Measurements from ENCODE around the gene CHD2.

Gene CHD2

DNA sequence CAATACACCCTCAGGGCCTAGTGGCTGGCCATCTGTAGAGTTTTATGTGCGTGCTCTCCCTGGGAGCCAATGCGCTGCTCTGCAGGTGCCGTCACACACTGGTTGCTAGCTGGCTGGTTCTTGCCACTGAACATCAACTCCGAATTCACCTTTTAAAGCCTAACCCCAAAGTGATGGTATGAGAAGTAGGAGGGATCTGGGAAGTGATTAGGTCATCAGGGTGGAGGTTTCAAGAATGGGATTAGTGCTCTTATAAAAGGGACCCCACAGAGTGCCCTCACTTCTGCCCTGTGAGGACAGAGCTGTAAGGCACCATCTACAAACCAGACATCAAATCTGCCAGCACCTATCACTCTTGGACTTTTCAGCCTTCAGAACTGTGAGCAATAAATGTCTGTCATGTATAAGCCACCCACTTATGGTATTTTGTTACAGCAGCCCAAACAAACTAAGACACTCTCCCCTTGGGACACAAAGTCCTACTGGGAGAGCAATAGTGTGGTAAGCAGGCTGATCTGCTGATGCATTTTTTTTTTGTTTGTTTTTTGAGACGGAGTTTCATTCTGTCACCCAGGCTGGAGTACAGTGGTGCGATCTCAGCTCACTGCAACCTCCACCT lies 168.6 kb downstream of the CHD2 start:
- no peak for DNase-seq (ENCODE audit: low read depth)

DNA sequence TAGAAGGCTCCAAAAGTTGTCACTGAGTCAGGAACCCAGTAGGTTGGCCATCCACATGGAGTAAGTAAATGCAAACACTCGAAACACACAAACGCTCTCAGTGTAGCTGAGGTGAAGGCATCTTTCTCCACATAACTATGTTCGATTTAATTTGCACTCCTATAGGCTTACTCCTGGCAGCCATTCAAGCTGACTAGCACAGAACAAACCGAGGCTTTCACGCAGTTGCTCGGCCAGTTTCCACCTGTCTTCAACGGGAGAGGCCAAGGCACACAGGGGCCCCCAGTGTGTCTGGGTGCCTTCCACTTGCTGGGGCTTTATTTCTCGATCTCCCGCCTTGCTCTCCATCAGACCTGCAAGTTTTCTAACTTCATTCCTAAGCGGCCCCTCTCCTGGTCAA lies 170.0 kb downstream of the CHD2 start:
- DNase-seq (ENCODE audit: low read depth) = no peak

DNA sequence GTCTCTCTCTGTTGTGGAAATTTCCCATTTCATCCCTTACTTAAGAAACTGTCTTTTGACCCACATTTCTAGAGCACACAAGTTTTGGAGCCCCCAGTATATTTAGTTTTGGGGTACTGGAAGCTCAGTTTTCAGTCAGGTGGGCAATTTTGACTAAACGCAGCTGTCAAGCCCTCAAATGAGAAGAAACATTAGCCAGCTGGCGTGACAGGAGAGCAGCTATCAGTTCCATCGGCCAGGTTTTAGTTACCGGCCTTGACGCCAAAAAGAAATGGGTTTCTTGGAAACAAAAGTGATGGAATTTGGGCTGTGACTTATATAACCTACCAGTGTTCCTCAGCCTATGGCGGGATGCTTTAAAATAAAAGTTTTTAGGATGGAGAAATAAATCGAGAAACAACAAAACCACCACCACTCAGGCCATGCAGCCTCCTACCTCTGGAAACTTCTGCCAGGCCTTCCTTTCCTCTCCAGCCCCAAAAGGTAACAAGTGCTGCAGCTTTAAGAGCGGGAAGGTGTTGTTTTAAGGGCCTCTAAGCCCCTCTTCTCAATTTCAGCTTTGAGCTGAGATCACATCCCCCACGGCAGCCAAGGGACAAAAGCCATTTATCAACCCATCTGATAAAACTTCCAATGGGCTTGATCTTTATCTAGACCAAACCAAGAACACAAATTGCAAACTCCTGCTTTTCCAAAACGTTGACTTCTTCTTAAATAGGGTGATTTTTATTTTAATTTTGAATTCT lies 170.6 kb downstream of the CHD2 start:
- no peak for DNase-seq (ENCODE audit: low read depth)

DNA sequence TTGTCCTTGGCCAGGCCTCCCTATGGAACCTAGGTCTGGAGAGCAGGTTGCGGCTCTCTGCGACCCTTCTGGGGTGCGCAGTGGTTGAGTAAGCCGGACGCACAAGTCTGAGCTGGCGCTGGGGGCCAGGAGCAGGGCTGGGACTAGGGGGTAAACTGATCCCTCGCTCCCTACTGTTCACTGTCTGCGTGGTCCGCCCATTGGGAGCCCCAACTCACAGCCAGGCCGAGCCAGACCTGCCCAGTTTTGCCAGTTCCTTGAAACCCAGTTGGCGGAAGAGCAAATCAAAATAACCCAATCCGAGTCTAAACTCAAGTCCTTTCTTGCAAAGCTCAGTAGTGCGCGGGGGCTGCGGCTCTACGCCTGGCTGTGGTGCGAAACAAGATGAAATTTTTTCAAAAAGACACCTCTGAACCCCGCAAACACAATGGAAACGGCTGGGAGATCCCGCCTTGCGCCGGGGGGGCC lies 171.4 kb downstream of the CHD2 start:
- DNase-seq (ENCODE audit: low read depth) = no peak

DNA sequence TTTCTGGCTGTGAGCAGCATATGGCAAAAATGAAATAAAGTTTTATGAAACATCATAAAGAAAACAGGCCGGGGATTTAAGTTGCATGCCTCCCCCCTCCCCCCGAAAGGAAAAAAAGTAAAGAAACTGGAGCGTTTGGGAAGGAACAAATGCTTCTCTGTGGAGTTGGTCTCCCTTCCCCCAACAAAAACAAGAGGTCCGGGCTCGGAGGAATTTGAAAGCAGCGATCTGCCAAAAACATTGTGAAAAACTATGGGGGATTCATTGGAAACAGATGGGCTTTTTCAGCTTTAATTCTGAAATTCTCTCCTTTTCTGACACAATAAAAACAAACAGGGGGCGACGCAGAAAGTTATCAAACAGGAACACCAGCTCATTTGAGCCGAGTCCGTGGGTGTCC lies 171.9 kb downstream of the CHD2 start:
- no peak for DNase-seq (ENCODE audit: low read depth)

DNA sequence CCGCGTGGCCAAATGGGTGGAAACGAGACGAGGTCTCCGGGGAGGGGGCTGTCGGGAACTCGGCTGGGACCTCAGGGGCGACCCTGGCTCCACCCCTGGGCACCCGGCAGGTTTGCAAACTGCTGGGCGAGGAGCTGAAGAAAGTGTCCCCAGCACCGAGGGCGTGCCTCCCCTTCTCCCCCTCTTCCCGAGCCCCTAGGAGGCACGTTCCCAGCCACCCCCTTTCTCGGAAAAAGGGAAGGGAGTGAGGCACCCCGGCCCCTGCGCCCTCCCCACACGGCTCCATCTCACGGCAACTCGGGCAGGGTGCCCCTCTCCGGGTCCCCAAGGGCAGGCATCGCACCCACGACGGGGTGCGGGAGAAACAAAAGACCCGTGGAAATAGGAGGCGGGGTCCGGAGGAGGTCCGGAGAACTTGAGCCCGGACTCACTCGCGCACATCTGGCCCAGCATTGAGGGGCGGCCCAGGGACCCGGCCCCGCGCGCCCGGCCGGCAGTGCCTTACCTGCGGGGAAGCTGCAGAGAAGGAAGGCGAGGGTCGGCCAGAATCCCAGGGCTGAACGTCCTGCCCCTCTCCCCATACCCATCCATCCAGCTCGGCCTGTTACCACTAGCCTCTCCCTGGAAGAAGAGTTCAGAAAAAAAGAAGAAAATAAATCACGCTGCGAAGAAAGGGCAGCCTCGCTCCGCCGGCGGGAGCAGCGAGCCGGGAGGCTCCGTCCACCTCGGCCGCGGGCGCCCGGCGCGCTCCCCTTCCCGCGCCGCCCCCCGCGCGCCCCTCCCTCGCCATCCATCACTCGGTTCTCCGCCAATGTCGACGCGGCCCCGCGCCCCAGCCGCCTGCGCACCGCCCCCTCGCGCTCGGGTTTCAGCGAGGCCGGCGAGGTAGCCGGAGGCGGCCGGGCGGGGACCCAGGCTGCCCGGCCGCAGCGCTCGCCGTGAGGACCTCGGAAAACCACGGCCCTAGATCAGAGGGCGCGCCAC lies 172.6 kb downstream of the CHD2 start:
- no peak for DNase-seq (ENCODE audit: low read depth)

DNA sequence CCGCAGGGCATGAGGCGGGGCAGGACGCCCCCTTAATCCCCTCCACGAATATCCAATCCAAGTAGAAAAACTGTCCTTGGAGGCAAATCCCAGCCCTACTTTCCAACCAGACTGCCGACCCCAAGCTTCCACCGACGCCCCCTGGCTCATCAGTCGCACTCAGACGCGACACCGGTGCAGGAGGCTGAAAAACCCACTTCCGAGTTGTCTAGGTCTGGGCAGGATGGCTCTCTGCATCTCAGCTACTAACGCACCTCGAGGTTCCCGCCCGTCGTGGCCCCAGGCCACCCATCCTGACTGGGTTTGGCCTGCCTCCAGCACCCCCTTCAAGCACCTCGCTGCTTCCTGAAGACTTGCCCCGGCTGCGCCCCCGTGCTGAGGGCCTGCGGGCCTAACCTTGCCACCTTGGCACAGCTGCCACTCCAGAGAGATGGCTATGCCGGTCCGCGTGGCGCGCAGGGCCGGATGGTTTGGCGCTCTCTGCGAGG lies 173.4 kb downstream of the CHD2 start:
- no peak for DNase-seq (ENCODE audit: low read depth)

DNA sequence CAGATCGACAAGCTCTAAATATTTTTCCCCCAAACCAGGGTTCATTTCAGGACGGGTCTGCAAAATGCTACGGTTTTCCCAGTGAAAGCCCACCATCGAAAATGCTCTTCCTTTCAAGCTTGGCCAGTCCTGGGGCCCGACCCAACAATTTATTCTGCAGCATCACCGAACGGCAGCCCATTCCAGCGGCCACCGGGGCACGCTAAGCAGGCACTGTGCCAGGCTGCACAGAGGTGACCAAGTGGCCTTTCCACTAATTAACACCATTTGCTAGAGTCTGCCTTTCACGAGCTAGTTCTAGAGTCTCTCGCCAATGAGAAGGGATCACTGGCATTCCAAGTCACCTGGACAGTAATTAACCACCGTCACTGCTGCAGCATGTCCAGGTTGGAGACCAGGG lies 174.5 kb downstream of the CHD2 start:
- DNase-seq (ENCODE audit: low read depth) = no peak

DNA sequence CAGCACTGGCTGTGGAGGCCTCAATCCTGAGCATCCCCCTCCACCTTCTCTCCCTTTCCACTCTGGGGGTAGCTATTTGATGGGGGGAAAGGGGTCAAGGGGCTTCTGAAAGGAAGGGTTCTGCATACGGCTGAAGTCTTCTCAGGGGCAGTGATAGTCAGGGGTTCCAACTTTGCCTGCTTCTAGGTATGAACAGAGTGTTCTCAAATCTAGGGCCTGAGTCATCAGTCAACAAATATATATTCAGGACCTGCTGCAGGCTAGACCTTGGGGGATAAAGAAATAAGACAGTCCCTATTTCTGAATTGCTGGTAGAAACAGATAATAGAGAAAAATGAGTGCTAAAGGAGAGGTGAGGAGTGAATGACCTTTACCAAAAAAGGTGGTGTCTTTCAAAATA lies 176.1 kb downstream of the CHD2 start:
- no peak for DNase-seq (ENCODE audit: low read depth)

DNA sequence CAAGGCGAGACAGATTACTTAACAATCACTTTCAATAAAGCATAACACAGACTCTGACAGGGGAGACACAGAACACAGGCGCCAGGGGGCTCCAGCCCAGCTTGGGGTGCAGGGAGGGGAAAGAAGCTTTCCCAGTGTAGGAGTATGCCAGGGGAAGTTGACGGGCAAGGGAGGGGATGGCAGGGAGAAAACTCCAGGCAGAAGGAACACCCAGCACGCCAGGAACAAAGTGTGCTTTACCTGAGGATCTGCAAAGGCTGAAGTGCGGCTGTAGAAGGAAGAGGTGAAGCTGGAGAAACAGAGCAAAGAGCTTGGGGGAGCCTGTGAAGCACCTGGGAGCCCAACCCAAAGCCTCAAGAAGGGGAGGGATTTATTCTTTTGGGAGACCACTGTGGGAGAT lies 176.8 kb downstream of the CHD2 start:
- DNase-seq (ENCODE audit: low read depth) = no peak

Data from activated gamma-delta T cell treated with anti-CD3 and anti-CD28 coated beads, Interleukin-2, amount 50 U/mL, for 16 hours (primary cell).